GM19193 (cell line): ENCODE data around the gene SHISA3.
A peak's percentile ranks its signal among the peaks of the same experiment; 100 is the strongest.

Experiments used
- POLR2A ChIP-seq: IDR thresholded peaks from 4 replicates; pipeline ENCODE4 v1.6.1; 2011; ENCODE audit not compliant: insufficient read depth, insufficient read length; ENCODE audit errors: extremely low read depth

Gene SHISA3

GRCh38 chr4:42396752-42397634, at the start of gene SHISA3:
Gene SHISA3 (plus strand): TSS chr4:42397488. CDS start chr4:42398057, 569 bp downstream.
- TF ChIP-seq POLR2A = peak; percentile 30

- TF ChIP-seq POLR2A = no peak
Measured at GRCh38 chr4:42348247-42348646, 49.0 kb upstream of the SHISA3 start.

GRCh38 chr4:42348692-42349091, 48.6 kb upstream of the SHISA3 start:
- TF ChIP-seq POLR2A = no peak

- TF ChIP-seq POLR2A = no peak
Measured at GRCh38 chr4:42350611-42351182, 46.6 kb upstream of the SHISA3 start.

- TF ChIP-seq POLR2A = no peak
Measured at GRCh38 chr4:42352049-42352448, 45.2 kb upstream of the SHISA3 start.

GRCh38 chr4:42357325-42357724, 40.0 kb upstream of the SHISA3 start:
- TF ChIP-seq POLR2A = no peak

- no peak for TF ChIP-seq POLR2A
Measured at GRCh38 chr4:42359711-42360110, 37.6 kb upstream of the SHISA3 start.

GRCh38 chr4:42360256-42360669, 37.0 kb upstream of the SHISA3 start:
- TF ChIP-seq POLR2A = no peak

GRCh38 chr4:42361456-42361855, 35.8 kb upstream of the SHISA3 start:
- no peak for TF ChIP-seq POLR2A

- TF ChIP-seq POLR2A = no peak
Measured at GRCh38 chr4:42362591-42362990, 34.7 kb upstream of the SHISA3 start.

- no peak for TF ChIP-seq POLR2A
Measured at GRCh38 chr4:42363614-42364013, 33.7 kb upstream of the SHISA3 start.

GRCh38 chr4:42364266-42365053, 32.8 kb upstream of the SHISA3 start:
- TF ChIP-seq POLR2A = no peak

GRCh38 chr4:42366959-42367358, 30.3 kb upstream of the SHISA3 start:
- no peak for TF ChIP-seq POLR2A

- TF ChIP-seq POLR2A = no peak
Measured at GRCh38 chr4:42369489-42369888, 27.8 kb upstream of the SHISA3 start.

- no peak for TF ChIP-seq POLR2A
Measured at GRCh38 chr4:42371305-42372252, 25.7 kb upstream of the SHISA3 start.

- no peak for TF ChIP-seq POLR2A
Measured at GRCh38 chr4:42377497-42377896, 19.8 kb upstream of the SHISA3 start.
